HG03521 (cell line): ENCODE results near the gene TSPAN12.

Experiments used
- ATAC-seq: cut with Tn5 transposase; IDR thresholded peaks from one replicate; pipeline ENCODE4 v1.9.1; 2021; ENCODE audit warnings: mild to moderate bottlenecking, moderate library complexity; ENCODE audit not compliant: unreplicated experiment

The TSPAN12 gene

GRCh38 chr7:120843109-120843508 lies 14.8 kb downstream of the TSPAN12 start:
- no peak for ATAC-seq

GRCh38 chr7:120842121-120842621 lies 15.8 kb downstream of the TSPAN12 start:
- ATAC-seq = no peak

DNA sequence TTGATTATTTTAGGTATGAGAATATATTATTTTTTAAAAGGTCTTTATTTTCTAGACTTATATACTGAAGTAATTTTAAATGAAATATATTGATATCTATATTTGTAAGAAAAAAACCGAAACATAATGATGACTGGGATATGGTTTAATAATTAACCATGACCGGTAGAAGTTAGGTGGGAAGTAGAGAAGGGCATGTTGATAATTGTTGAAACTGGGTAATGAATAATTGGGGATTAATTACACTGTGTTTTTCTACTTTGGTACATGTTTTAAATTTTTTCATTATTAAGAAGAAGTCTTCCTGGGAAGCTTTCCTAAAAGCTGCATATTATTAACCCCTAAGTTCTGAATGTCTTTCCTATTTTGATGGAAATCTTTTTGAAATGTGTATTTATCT lies 16.3 kb downstream of the TSPAN12 start:
- ATAC-seq = no peak

DNA sequence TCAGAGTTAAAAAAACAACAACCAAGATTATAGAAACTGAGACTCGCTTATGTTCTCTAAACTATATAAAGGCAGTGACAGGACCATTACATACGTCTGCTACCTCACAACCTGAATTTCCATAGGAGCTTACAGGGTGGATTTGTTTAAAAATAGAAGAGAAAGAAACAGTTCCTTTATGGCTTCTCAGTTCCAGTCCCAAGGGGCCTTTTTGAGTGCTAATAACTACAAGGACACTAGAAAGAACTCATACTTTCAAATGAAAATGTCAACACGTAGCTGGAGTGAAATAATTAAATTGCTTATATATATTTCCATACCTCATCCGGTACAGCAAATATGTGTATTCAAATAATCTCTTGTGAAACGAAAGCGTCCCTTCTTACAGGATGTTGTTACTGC lies 19.7 kb downstream of the TSPAN12 start:
- ATAC-seq = peak; percentile 55

GRCh38 chr7:120837599-120837998 lies 20.3 kb downstream of the TSPAN12 start:
- no peak for ATAC-seq

- ATAC-seq = no peak
Measured at GRCh38 chr7:120836556-120837115, 21.3 kb downstream of the TSPAN12 start.

DNA sequence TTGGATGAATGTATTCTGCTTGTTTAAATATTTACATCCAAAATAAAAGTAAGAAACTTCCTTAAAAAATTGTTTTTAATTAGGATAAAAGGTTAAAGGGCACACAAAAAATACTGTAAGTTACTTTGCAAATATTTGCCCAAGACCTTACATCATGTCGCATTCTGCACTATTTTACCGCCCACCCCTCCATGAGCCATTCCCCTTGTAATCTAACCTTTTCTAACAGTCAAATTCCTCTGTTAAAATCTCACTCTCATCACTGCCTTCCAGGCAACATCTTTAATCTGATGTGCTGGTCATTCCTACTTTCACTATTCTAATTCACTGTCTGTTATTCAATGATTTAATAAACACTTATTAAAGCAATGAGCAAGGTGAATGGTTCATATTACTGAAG lies 23.2 kb downstream of the TSPAN12 start:
- no peak for ATAC-seq

DNA sequence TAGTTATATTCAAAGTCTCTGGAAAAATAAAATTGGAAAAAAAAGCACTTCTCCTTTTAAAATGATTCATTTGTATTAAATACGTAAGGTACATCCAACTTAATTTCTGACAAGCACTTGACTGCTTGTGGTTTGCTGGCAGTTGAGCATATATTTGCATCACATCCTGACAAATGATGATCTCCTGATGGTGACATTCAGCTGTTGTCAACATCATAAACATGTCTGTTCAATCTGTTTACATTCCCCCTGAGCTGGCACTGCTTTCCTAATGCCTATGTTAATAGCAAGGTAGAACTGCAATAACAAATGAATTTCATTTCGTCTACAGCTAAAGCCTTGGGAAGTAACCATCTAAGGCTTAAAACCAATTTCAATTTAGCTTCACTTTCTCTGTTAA lies 24.4 kb downstream of the TSPAN12 start:
- ATAC-seq = no peak

GRCh38 chr7:120832803-120833202 lies 25.1 kb downstream of the TSPAN12 start:
- no peak for ATAC-seq

GRCh38 chr7:120831260-120831659 lies 26.7 kb downstream of the TSPAN12 start:
- ATAC-seq = no peak

DNA sequence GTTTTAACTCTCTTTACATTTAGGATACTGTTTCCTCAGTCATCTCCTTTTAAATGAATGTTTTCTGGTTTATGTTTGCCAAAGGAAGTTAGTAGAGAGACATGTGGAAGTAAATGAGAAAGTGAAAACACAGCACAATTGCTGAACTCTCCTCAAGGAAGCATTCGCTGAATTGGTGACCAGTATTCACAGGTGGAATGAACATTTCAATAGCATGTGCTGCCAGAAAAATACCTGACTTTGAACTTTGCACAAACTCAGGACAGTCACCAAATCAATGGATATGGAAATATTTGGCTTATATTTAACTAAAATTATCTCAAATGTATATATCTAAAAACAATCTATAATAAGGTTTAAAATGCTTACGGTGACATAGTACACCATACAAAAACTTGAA lies 28.5 kb downstream of the TSPAN12 start:
- ATAC-seq = no peak

GRCh38 chr7:120828528-120828927 lies 29.4 kb downstream of the TSPAN12 start:
- ATAC-seq = no peak

- no peak for ATAC-seq
Measured at GRCh38 chr7:120827371-120828118, 30.4 kb downstream of the TSPAN12 start.

GRCh38 chr7:120825576-120825975 lies 32.4 kb downstream of the TSPAN12 start:
- no peak for ATAC-seq

- ATAC-seq = no peak
Measured at GRCh38 chr7:120825152-120825551, 32.8 kb downstream of the TSPAN12 start.

DNA sequence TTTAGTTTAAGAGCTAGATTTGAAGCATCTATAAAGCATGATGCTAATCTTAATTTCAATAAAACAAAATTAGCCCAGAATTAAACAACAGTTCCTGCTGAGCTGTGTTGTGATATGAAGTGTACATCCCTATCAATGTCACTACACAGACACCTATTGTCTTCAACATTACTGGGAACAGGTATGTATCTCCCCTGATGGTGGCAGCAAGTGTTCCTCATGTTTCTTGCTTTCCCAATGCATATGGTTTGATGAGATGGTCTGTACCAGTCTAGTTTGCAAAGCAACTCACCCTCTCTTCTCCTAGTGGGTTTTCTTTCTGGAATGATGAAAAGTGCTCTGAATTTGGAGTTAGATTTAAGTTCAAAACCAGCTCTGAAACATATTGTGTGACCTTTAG lies 38.1 kb downstream of the TSPAN12 start:
- no peak for ATAC-seq

- no peak for ATAC-seq
Measured at GRCh38 chr7:120817851-120818250, 40.1 kb downstream of the TSPAN12 start.

DNA sequence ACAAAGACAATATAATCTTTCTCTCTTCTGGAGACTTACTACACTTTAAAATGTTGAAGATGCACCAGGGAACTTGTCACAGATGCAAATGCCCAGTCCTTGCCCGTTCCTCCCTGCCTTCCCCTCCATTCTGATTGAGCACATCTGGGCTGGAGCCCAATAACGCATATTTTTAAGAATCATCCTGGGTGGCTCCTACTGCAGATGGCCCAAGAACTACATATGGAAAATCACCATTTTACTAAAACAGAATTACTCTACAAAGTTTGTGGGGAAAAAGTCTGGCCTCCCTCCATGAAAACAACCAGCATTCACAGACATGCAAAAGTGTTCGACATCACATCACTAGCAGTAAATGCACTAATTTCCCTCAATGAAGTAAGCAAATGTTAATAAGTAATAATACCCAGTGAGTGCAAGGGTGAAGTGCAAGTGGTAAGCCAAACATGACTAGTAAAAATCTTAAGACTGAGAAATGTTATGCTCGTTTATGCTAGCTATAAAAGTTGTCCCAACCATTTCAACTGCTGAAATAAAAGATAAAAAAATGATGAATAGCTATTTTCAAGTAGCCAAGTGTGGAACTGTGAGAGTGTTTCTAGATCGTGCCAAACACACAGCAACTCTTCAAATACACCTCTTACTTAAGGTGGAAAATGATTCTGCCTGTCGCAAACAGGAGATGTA lies 43.5 kb downstream of the TSPAN12 start:
- ATAC-seq = no peak

GRCh38 chr7:120813546-120814252 lies 44.2 kb downstream of the TSPAN12 start:
- no peak for ATAC-seq

DNA sequence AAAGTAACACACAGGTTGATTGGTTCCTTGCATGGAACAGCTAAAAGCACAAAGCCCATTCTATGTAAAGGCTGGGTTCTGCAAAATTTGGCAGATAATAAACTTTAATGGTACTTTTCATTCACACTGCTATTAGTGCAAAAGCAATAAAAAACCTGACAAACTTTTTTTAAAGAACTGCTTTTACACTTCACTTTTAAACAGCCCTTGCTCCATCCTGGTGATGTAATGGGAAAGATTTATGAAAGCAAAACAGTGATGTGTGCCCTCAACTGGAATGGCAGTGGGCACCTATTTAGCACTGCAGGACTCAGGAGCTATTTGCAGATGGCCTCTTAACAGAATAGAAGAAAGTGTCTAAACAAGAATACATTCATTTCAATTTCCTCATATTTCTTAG lies 44.9 kb downstream of the TSPAN12 start:
- no peak for ATAC-seq

GRCh38 chr7:120809260-120809659 lies 48.7 kb downstream of the TSPAN12 start:
- no peak for ATAC-seq
